ENCODE results near the gene C9orf152.
A peak's percentile ranks its signal among the peaks of the same experiment; 100 is the strongest.

The C9orf152 gene

GRCh38 chr9:110152704-110153374 is 55.1 kb downstream of the C9orf152 start:
- TF ChIP-seq, protein P1, sequence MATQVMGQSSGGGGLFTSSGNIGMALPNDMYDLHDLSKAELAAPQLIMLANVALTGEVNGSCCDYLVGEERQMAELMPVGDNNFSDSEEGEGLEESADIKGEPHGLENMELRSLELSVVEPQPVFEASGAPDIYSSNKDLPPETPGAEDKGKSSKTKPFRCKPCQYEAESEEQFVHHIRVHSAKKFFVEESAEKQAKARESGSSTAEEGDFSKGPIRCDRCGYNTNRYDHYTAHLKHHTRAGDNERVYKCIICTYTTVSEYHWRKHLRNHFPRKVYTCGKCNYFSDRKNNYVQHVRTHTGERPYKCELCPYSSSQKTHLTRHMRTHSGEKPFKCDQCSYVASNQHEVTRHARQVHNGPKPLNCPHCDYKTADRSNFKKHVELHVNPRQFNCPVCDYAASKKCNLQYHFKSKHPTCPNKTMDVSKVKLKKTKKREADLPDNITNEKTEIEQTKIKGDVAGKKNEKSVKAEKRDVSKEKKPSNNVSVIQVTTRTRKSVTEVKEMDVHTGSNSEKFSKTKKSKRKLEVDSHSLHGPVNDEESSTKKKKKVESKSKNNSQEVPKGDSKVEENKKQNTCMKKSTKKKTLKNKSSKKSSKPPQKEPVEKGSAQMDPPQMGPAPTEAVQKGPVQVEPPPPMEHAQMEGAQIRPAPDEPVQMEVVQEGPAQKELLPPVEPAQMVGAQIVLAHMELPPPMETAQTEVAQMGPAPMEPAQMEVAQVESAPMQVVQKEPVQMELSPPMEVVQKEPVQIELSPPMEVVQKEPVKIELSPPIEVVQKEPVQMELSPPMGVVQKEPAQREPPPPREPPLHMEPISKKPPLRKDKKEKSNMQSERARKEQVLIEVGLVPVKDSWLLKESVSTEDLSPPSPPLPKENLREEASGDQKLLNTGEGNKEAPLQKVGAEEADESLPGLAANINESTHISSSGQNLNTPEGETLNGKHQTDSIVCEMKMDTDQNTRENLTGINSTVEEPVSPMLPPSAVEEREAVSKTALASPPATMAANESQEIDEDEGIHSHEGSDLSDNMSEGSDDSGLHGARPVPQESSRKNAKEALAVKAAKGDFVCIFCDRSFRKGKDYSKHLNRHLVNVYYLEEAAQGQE (IDR thresholded peaks at IDR 0.05; ENCODE audit: insufficient replicate concordance, low read depth), result no peak
- TF ChIP-seq SPI1 (IDR thresholded peaks at IDR 0.05; ENCODE audit: borderline replicate concordance, low read depth) (peak; percentile 19; the same call in 1 of the 2 replicates), GABPA (IDR thresholded peaks at IDR 0.05; ENCODE audit: low read depth) (no peak), POLR2AphosphoS5 (IDR thresholded peaks at IDR 0.05; ENCODE audit: low read depth) (no peak)
- TF ChIP-seq, protein P2, sequence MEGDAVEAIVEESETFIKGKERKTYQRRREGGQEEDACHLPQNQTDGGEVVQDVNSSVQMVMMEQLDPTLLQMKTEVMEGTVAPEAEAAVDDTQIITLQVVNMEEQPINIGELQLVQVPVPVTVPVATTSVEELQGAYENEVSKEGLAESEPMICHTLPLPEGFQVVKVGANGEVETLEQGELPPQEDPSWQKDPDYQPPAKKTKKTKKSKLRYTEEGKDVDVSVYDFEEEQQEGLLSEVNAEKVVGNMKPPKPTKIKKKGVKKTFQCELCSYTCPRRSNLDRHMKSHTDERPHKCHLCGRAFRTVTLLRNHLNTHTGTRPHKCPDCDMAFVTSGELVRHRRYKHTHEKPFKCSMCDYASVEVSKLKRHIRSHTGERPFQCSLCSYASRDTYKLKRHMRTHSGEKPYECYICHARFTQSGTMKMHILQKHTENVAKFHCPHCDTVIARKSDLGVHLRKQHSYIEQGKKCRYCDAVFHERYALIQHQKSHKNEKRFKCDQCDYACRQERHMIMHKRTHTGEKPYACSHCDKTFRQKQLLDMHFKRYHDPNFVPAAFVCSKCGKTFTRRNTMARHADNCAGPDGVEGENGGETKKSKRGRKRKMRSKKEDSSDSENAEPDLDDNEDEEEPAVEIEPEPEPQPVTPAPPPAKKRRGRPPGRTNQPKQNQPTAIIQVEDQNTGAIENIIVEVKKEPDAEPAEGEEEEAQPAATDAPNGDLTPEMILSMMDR (IDR thresholded peaks at IDR 0.05; ENCODE audit: insufficient read depth, low read length), result peak; percentile 60
- Histone ChIP-seq H3K27ac (replicated peaks) (peak overlapping the region; percentile 94), H3K27me3 (ENCODE audit: insufficient read depth, poor library complexity, severe bottlenecking) (no peaks in the 10 kb centered on the region), H3K4me3 (replicated peaks; ENCODE audit: insufficient read depth, low read length) (no peak overlapping the region)
- DNase-seq (ENCODE audit: low read depth in 1 of 2, low spot score in 1 of 2), result peak; percentile 64 to 71

All from HL-60 (cell line).